Progenitor cell of endocrine pancreas (in vitro differentiated cells): ENCODE data around the gene SNX32. TPM values are rescaled to one million over a fixed set of nuclear protein-coding genes. Genes with fewer than 3 reads are reported as not detected.
A peak's percentile ranks its signal among the peaks of the same experiment; 100 is the strongest.

ENCODE experiments used
- DNase-seq: peaks from one replicate; pipeline ENCODE4 v3.0.0; 2021; ENCODE audit warnings: low spot score; ENCODE audit not compliant: unreplicated experiment
- H3K27ac Mint-ChIP-seq: 2 replicates; pipeline ENCODE4 v1.8.0; 2021; ENCODE audit warnings: mild to moderate bottlenecking, moderate library complexity, mixed read lengths
- H3K27me3 Mint-ChIP-seq: 2 replicates; pipeline ENCODE4 v1.8.0; 2021; ENCODE audit warnings: mixed read lengths
- H3K36me3 Mint-ChIP-seq: 2 replicates; pipeline ENCODE4 v1.8.0; 2022; ENCODE audit warnings: mixed read lengths; ENCODE audit not compliant: insufficient read depth
- H3K4me1 Mint-ChIP-seq: 2 replicates; pipeline ENCODE4 v1.8.0; 2021; ENCODE audit warnings: low read depth, mixed read lengths
- H3K4me3 Mint-ChIP-seq: 2 replicates; pipeline ENCODE4 v1.8.0; 2021; ENCODE audit warnings: low read depth, mild to moderate bottlenecking, moderate library complexity, mixed read lengths
- H3K9me3 Mint-ChIP-seq: 2 replicates; pipeline ENCODE4 v1.8.0; 2021; ENCODE audit warnings: low read depth, mixed read lengths
- total RNA-seq: library from RNA; stranded (reverse); gene quantifications from 2 replicates; pipeline ENCODE4 v1.2.1, GENCODE V29; 2021
- TF ChIP-seq, protein P1 (sequence below): fragments of 200-600 bp; sonication (generic); IDR thresholded peaks from one replicate; pipeline ENCODE4 v1.5.0; 2021; ENCODE audit warnings: antibody characterized with exemption, mild to moderate bottlenecking; ENCODE audit not compliant: unreplicated experiment

Gene SNX32
- total RNA-seq, 1 donor from 2014 or later = 4.6 TPM

DNA sequence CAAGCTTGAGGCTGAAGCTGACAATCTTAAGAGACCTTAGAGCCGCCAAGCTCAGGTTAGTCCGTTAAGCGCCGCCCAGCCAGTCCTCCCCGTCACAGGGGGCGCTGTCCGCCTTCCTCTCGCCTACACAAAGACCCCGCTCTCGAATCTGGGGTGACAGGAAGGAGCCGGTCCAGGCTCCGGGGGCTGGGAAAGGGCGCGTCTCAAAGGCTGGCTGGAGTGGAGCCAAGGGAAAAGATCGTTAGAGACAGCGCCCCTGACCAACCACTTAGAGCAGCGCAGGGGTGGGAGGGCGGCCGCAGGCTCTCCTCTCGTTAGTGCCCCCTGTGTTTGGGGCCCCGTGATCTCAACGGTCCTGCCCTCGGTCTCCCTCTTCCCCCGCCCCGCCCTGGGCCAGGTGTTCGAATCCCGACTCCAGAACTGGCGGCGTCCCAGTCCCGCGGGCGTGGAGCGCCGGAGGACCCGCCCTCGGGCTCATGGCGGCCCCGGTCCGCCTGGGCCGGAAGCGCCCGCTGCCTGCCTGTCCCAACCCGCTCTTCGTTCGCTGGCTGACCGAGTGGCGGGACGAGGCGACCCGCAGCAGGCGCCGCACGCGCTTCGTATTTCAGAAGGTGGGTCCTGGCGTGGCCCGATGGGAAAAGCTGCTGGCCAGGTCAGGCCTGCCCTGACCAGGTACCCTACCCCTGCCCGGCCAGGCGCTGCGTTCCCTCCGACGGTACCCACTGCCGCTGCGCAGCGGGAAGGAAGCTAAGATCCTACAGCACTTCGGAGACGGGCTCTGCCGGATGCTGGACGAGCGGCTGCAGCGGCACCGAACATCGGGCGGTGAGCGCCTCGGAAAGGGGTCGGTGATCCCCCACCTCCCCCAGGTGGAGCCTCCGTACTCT is 26.8 kb downstream of the SNX32 start, which contains the start of gene MUS81:
Gene MUS81, plus strand, starts transcription at position 156 of the 887 bp plus-strand sequence. Its CDS starts 321 bp downstream, at position 477.
- H3K36me3 Mint-ChIP-seq = peaks cover 17% of the 10 kb centered on the region
- H3K4me1 Mint-ChIP-seq = peaks cover 27% of the 10 kb centered on the region
- H3K27ac Mint-ChIP-seq = peak within 1 kb of the TSS; percentile 99
- no peaks in the 10 kb centered on the region for H3K27me3 Mint-ChIP-seq
- peak within 1 kb of the TSS; percentile 87 for H3K4me3 Mint-ChIP-seq
- H3K9me3 Mint-ChIP-seq = no peaks in the 10 kb centered on the region
- DNase-seq = peak; percentile 93
- TF ChIP-seq, protein P1, sequence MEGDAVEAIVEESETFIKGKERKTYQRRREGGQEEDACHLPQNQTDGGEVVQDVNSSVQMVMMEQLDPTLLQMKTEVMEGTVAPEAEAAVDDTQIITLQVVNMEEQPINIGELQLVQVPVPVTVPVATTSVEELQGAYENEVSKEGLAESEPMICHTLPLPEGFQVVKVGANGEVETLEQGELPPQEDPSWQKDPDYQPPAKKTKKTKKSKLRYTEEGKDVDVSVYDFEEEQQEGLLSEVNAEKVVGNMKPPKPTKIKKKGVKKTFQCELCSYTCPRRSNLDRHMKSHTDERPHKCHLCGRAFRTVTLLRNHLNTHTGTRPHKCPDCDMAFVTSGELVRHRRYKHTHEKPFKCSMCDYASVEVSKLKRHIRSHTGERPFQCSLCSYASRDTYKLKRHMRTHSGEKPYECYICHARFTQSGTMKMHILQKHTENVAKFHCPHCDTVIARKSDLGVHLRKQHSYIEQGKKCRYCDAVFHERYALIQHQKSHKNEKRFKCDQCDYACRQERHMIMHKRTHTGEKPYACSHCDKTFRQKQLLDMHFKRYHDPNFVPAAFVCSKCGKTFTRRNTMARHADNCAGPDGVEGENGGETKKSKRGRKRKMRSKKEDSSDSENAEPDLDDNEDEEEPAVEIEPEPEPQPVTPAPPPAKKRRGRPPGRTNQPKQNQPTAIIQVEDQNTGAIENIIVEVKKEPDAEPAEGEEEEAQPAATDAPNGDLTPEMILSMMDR = peak; percentile 91

- H3K4me3 Mint-ChIP-seq = peak overlapping the region; percentile 87
- DNase-seq = no peak
- H3K36me3 Mint-ChIP-seq = peaks cover 15% of the 10 kb centered on the region
- H3K27me3 Mint-ChIP-seq = no peaks in the 10 kb centered on the region
- TF ChIP-seq, protein P1 = no peak
- H3K4me1 Mint-ChIP-seq = peaks cover 23% of the 10 kb centered on the region
- H3K9me3 Mint-ChIP-seq = no peaks in the 10 kb centered on the region
- H3K27ac Mint-ChIP-seq = peak overlapping the region; percentile 95
These were observed 27.4 kb downstream of the SNX32 start for GRCh38 chr11:65861165-65861505.

- TF ChIP-seq, protein P1 = no peak
- no peak for DNase-seq
- no peak overlapping the region for H3K27ac Mint-ChIP-seq
These were observed 27.9 kb downstream of the SNX32 start for GRCh38 chr11:65861533-65862183.

DNA sequence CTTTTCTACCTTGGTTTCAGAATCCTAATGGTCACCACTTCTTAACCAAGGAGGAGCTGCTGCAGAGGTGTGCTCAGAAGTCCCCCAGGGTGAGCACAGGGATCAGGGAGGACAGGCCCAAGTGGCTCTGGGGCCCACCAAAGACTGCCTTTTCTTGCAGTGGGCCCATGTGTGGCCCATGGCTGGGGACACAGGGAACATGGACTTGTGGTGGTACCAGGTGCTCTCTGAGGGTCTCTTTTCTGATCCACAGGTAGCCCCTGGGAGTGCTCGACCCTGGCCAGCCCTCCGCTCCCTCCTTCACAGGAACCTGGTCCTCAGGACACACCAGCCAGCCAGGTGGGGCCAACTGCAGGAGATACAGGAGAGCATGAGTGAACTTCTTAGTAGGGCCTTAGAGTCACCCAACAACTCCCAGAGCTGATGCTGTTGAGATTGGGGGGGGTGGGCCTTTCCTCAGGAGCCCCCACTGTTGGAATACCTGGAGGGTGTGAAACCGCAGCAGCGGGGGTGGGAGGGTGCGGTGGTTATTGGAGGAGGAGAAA is 28.5 kb downstream of the SNX32 start:
- no peaks in the 10 kb centered on the region for H3K9me3 Mint-ChIP-seq
- H3K27ac Mint-ChIP-seq = peak overlapping the region; percentile 42
- no peak overlapping the region for H3K4me3 Mint-ChIP-seq
- TF ChIP-seq, protein P1 = no peak
- peaks cover 16% of the 10 kb centered on the region for H3K4me1 Mint-ChIP-seq
- H3K36me3 Mint-ChIP-seq = peaks cover 10% of the 10 kb centered on the region
- no peak for DNase-seq
- no peaks in the 10 kb centered on the region for H3K27me3 Mint-ChIP-seq

More at GRCh38 chr11:65861533-65862183, 27.9 kb downstream of the SNX32 start:
- Mint-ChIP-seq H3K9me3 (no peaks in the 10 kb centered on the region), H3K27me3 (no peaks in the 10 kb centered on the region), H3K4me1 (peaks cover 18% of the 10 kb centered on the region), H3K36me3 (peaks cover 9% of the 10 kb centered on the region), H3K4me3 (peak overlapping the region; percentile 87)
